ENCODE results near the gene MAPKBP1.

MAPKBP1 gene

GRCh38 chr15:41873711-41874110, 99.4 kb downstream of the MAPKBP1 start:
- Histone ChIP-seq H3K9ac (ENCODE audit: low read length) (no peak overlapping the region), H3K4me3 (ENCODE audit: low read depth, low read length) (no peak overlapping the region), H3K27ac (ENCODE audit: low read depth, low read length) (no peak overlapping the region), H3K36me3 (ENCODE audit: control insufficient read depth, insufficient read depth, low read length) (no peaks in the 10 kb centered on the region), H3K9me3 (ENCODE audit: control insufficient read depth, insufficient read depth, low read depth, low read length) (no peaks in the 10 kb centered on the region), H3K4me1 (ENCODE audit: control insufficient read depth, insufficient read depth, low read length) (no peaks in the 10 kb centered on the region), H3K27me3 (ENCODE audit: control insufficient read depth, insufficient read depth, low read length) (no peaks in the 10 kb centered on the region; the same call in 1 of the 2 replicates)

- Histone ChIP-seq H3K4me1 (ENCODE audit: control insufficient read depth, insufficient read depth, low read length) (no peaks in the 10 kb centered on the region), H3K9me3 (ENCODE audit: control insufficient read depth, insufficient read depth, low read depth, low read length) (no peaks in the 10 kb centered on the region), H3K4me3 (ENCODE audit: low read depth, low read length) (no peak overlapping the region), H3K27ac (ENCODE audit: low read depth, low read length) (no peak overlapping the region), H3K9ac (ENCODE audit: low read length) (no peak overlapping the region), H3K27me3 (ENCODE audit: control insufficient read depth, insufficient read depth, low read length) (peaks cover 8% of the 10 kb centered on the region; the same call in 1 of the 2 replicates), H3K36me3 (ENCODE audit: control insufficient read depth, insufficient read depth, low read length) (no peaks in the 10 kb centered on the region)
These were observed 100.5 kb downstream of the MAPKBP1 start for GRCh38 chr15:41874736-41875135.

- no peaks in the 10 kb centered on the region for H3K36me3 ChIP-seq (ENCODE audit: control insufficient read depth, insufficient read depth, low read length)
- no peaks in the 10 kb centered on the region for H3K9me3 ChIP-seq (ENCODE audit: control insufficient read depth, insufficient read depth, low read depth, low read length)
- H3K4me3 ChIP-seq (ENCODE audit: low read depth, low read length) = no peak overlapping the region
- no peaks in the 10 kb centered on the region for H3K4me1 ChIP-seq (ENCODE audit: control insufficient read depth, insufficient read depth, low read length)
- H3K27ac ChIP-seq (ENCODE audit: low read depth, low read length) = no peak overlapping the region
- no peak overlapping the region for H3K9ac ChIP-seq (ENCODE audit: low read length)
- H3K27me3 ChIP-seq (ENCODE audit: control insufficient read depth, insufficient read depth, low read length) = peaks cover 21% of the 10 kb centered on the region
These were observed 101.7 kb downstream of the MAPKBP1 start for GRCh38 chr15:41876007-41876406.

- no peak overlapping the region for H3K4me3 ChIP-seq (ENCODE audit: low read depth, low read length)
- no peaks in the 10 kb centered on the region for H3K9me3 ChIP-seq (ENCODE audit: control insufficient read depth, insufficient read depth, low read depth, low read length)
- no peak overlapping the region for H3K27ac ChIP-seq (ENCODE audit: low read depth, low read length)
- H3K4me1 ChIP-seq (ENCODE audit: control insufficient read depth, insufficient read depth, low read length) = peaks cover 4% of the 10 kb centered on the region; the same call in 1 of the 2 replicates
- no peaks in the 10 kb centered on the region for H3K36me3 ChIP-seq (ENCODE audit: control insufficient read depth, insufficient read depth, low read length)
- no peak overlapping the region for H3K9ac ChIP-seq (ENCODE audit: low read length)
- peaks cover 28% of the 10 kb centered on the region for H3K27me3 ChIP-seq (ENCODE audit: control insufficient read depth, insufficient read depth, low read length)
These were observed 102.4 kb downstream of the MAPKBP1 start for GRCh38 chr15:41876689-41877088.

Measured in HUES6 (cell line).